ENCODE measurements around the gene MCM10. TPM values are rescaled to one million over a fixed set of nuclear protein-coding genes. Genes with fewer than 3 reads are reported as not detected.

Gene MCM10
- total RNA-seq, 1 donor from 2014 or later: 0.98 TPM

DNA sequence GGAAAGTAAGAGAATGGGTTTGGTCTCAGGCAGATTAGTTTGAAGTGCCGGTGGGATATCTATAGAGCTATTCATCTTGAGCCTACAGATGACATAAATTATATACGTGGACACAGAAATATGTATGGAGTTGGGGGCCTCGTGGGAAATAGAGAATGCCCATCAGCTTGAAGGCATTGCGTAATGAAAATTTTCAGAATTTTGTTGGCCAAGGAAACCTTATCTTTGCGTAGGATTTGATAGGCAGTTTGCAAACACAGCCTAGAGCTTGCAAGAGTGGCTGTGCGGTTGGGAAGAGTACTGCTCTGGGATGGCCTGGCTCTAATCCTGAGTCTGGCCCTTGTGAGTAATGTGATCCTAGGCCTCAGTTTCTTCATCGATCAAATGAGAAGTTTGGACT, 32.3 kb downstream of the MCM10 start:
- intact Hi-C loops (cut with DNase I): no loop called here
- TF ChIP-seq POLR2A (IDR thresholded peaks at IDR 0.05) (no peak), POLR2AphosphoS5 (IDR thresholded peaks at IDR 0.05; ENCODE audit: insufficient read depth in 1 of 2, low read depth in 1 of 2) (no peak)
- TF ChIP-seq, protein P1, sequence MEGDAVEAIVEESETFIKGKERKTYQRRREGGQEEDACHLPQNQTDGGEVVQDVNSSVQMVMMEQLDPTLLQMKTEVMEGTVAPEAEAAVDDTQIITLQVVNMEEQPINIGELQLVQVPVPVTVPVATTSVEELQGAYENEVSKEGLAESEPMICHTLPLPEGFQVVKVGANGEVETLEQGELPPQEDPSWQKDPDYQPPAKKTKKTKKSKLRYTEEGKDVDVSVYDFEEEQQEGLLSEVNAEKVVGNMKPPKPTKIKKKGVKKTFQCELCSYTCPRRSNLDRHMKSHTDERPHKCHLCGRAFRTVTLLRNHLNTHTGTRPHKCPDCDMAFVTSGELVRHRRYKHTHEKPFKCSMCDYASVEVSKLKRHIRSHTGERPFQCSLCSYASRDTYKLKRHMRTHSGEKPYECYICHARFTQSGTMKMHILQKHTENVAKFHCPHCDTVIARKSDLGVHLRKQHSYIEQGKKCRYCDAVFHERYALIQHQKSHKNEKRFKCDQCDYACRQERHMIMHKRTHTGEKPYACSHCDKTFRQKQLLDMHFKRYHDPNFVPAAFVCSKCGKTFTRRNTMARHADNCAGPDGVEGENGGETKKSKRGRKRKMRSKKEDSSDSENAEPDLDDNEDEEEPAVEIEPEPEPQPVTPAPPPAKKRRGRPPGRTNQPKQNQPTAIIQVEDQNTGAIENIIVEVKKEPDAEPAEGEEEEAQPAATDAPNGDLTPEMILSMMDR (IDR thresholded peaks at IDR 0.05): no peak

DNA sequence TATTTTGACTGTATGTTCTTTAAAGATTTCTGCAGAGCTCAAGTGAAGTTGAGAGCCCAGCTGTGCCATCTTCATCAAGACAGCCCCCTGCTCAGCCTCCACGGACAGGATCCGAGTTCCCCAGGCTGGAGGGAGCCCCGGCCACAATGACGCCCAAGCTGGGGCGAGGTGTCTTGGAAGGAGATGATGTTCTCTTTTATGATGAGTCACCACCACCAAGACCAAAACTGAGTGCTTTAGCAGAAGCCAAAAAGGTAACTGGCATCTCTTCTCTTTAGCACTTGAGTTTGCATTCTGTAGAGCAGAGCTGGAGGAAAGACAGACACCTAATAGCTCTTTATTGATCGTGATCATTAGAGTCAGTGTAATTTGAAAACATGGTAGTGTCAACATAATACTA, 33.7 kb downstream of the MCM10 start:
- intact Hi-C loops (cut with DNase I): no loop called here
- no peak overlapping the region for H3K4me3 ChIP-seq

More for the DNA sequence above, 32.3 kb downstream of the MCM10 start:
- no peaks in the 10 kb centered on the region for H3K27me3 ChIP-seq
- no peaks in the 10 kb centered on the region for H3K4me1 ChIP-seq
- H3K27ac ChIP-seq: no peak overlapping the region
- no peak overlapping the region for H3K4me3 ChIP-seq
- no peak for DNase-seq (ENCODE audit: extremely low spot score in 2 of 2)
- no peaks in the 10 kb centered on the region for H3K9me3 ChIP-seq
- no peaks in the 10 kb centered on the region for H3K36me3 ChIP-seq

DNA sequence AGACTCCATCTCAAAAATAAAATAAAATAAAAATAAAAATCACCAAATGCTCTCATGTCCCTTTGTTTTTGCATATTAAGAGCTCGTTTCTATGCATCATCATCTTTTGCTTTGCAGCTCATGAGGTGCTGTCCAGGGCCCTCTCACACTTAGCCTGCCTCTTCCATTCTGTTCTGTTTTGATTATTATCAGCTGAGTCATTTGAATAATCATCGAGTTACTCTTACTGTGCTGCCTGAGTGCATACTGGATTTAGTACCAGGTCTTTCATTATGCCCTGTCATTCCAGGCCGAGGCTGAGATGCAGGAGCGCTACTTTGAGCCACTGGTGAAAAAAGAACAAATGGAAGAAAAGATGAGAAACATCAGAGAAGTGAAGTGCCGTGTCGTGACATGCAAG, 39.8 kb downstream of the MCM10 start:
- intact Hi-C loops (cut with DNase I): no loop called here
- no peaks in the 10 kb centered on the region for H3K36me3 ChIP-seq

More for the DNA sequence above, 33.7 kb downstream of the MCM10 start:
- TF ChIP-seq, protein P1 (IDR thresholded peaks at IDR 0.05): no peak
- no peak for TF ChIP-seq POLR2A (IDR thresholded peaks at IDR 0.05)
- TF ChIP-seq POLR2AphosphoS5 (IDR thresholded peaks at IDR 0.05; ENCODE audit: insufficient read depth in 1 of 2, low read depth in 1 of 2): no peak
- Histone ChIP-seq H3K27me3 (no peaks in the 10 kb centered on the region), H3K9me3 (no peaks in the 10 kb centered on the region), H3K36me3 (no peaks in the 10 kb centered on the region), H3K4me1 (no peaks in the 10 kb centered on the region), H3K27ac (no peak overlapping the region)
- no peak for DNase-seq (ENCODE audit: extremely low spot score in 2 of 2)

DNA sequence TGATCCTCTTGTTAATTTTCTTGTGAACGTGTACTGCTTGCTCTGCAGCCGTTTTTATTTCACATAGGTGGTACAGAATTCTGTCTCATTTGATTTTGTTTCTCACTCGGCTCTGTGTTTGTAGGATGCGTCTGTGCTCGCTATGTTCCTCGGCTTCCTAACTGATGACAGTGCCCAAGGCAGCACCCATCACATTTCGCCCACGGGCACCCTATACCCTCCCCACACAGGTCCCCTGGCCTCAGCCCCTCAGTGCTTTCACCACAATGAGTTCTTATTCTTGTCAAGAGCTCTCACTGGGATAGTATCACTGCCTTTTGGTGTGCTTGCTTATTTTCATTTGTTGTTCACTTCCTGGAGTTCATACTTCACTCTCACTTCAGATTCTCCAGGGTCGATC, 44.7 kb downstream of the MCM10 start:
- intact Hi-C loops (cut with DNase I): no loop called here
- no peaks in the 10 kb centered on the region for H3K27me3 ChIP-seq

More for the DNA sequence above, 39.8 kb downstream of the MCM10 start:
- no peaks in the 10 kb centered on the region for H3K27me3 ChIP-seq
- H3K9me3 ChIP-seq: no peaks in the 10 kb centered on the region
- no peaks in the 10 kb centered on the region for H3K4me1 ChIP-seq
- no peak for DNase-seq (ENCODE audit: extremely low spot score in 2 of 2)
- TF ChIP-seq POLR2AphosphoS5 (IDR thresholded peaks at IDR 0.05; ENCODE audit: insufficient read depth in 1 of 2, low read depth in 1 of 2): no peak
- TF ChIP-seq POLR2A (IDR thresholded peaks at IDR 0.05): no peak
- TF ChIP-seq, protein P1 (IDR thresholded peaks at IDR 0.05): no peak
- no peak overlapping the region for H3K4me3 ChIP-seq
- no peak overlapping the region for H3K27ac ChIP-seq

More for the DNA sequence above, 44.7 kb downstream of the MCM10 start:
- TF ChIP-seq POLR2AphosphoS5 (IDR thresholded peaks at IDR 0.05; ENCODE audit: insufficient read depth in 1 of 2, low read depth in 1 of 2): no peak
- TF ChIP-seq POLR2A (IDR thresholded peaks at IDR 0.05): no peak
- TF ChIP-seq, protein P1 (IDR thresholded peaks at IDR 0.05): no peak
- Histone ChIP-seq H3K36me3 (no peaks in the 10 kb centered on the region), H3K27ac (no peak overlapping the region), H3K4me3 (no peak overlapping the region), H3K4me1 (no peaks in the 10 kb centered on the region), H3K9me3 (no peaks in the 10 kb centered on the region)
- no peak for DNase-seq (ENCODE audit: extremely low spot score in 2 of 2)

All from vagina (tissue), 2 donors.